GM18870 (cell line): ENCODE measurements around the gene EPHA7.

Experiments used
- ATAC-seq: cut with Tn5 transposase; IDR thresholded peaks from one replicate; pipeline ENCODE4 v1.9.1; 2021; ENCODE audit warnings: moderate library complexity; ENCODE audit not compliant: unreplicated experiment

EPHA7 gene

DNA sequence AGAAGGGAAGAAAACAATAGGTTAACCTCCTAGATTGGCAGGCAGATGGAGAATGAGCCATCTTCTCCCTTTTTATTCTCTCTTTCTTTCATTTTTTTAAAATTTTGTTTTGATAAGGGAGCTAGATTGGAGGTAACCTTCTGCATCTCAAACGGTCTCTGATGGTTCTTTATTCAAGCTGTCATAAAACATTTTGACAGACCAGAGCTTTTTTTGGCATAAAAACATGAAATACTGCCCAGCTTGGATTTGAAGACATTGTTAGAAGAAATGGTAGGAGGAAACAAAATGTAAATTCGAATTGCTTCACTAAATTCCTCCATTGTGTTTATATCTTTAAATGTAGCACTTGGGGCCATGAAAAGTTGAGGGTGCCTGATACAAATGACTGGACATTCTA, 158.5 kb downstream of the EPHA7 start:
- no peak for ATAC-seq

- no peak for ATAC-seq
Measured at GRCh38 chr6:93259332-93259731, 160.0 kb downstream of the EPHA7 start.

- no peak for ATAC-seq
Measured at GRCh38 chr6:93252930-93253329, 166.4 kb downstream of the EPHA7 start.

DNA sequence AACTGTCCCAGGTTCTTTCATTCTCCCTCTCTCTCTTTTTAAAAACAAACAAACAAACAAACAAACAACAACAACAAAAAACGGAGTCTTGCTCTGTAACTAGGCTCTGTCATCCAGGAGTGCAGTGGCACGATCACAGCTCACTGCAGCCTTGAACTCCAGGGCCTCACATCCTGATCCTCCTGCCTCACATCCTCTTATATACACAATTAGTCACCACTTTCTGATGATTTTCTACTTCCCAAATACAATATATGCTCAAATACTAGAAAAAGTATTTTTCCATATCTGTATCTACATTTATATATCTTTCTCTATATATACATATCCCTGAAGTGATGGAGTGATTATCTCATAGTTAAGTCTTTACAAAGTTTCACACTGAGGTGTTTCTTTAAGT, 170.7 kb downstream of the EPHA7 start:
- ATAC-seq, result no peak

- no peak for ATAC-seq
Measured at GRCh38 chr6:93243231-93243778, 176.1 kb downstream of the EPHA7 start.

- ATAC-seq, result no peak
Measured at GRCh38 chr6:93242049-93242448, 177.3 kb downstream of the EPHA7 start.

DNA sequence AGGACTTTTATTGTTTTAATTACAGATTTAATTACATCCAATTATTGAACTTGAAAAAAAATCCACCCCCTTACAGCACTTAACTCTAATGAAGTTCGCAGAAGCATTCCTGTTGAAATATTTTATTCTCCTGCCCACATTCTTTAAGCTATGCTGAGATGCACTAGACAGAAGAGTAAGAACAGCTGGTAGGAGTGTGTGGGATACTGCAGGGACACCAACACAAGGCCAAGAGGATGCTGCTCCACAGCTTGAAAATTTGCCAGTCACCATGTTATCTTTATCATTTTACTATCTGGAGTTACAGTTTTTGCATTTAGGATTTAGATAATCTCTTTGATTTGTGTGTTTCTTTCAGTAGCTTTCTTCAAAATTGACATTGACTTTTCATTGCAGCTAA, 180.7 kb downstream of the EPHA7 start:
- ATAC-seq, result no peak

DNA sequence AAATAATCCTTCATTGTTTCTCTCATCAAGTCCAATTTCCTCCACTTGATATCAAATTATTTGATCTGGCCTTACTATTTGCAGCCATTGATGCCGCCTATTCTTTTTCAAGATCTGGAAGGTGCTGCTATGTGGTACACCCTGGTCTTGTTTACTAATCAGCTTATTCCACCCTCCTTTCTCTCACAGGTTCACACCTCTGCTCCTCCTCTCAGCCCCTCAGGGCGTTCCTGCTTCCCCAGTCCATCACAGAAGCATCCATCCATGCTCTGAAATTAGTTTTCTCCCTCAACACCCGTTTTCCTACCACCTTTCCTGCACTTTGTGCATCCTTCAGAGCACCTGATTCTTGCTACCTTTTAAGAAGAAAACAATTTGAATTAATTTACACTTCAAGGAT, 183.6 kb downstream of the EPHA7 start:
- ATAC-seq, result no peak

DNA sequence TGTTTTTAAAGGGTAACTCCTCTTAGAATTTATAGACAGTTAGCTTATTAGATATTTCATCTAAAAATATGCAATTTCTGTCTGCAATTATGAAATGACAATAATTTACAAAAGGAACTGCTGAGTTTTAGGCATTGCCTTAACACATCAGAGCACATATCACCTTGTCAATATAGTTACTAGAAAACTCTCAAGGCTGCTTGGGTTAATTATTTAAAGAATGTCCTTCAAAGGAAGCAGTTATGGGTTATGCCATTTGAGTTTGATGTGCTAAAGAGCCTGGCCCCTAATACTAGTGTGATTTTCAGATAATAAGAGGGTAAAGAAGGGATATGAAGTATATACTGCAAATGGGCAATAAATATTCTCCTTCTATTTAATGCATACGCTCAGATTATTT, 192.5 kb downstream of the EPHA7 start:
- ATAC-seq, result no peak

- no peak for ATAC-seq
Measured at GRCh38 chr6:93222071-93222851, 197.1 kb downstream of the EPHA7 start.

- ATAC-seq, result no peak
Measured at GRCh38 chr6:93219447-93219846, 199.9 kb downstream of the EPHA7 start.

DNA sequence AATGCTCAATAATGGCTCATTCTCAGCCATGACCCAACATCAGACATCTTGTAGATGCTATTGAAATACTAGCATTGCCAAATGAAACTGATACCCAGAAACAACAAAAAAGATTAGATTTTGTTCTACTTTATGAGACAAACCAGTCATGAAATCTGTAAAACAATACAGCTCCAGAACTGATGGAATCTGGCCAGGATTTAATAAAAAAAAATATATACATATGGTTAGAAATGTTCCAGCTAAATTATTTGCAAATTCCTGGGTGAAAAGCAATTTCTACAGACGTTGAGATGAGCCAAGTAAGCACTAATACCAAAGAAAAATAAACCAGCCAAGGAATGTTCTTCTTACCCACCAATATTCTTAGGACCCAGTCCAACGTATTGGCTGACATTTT, 201.3 kb downstream of the EPHA7 start:
- ATAC-seq, result no peak

- ATAC-seq, result no peak
Measured at GRCh38 chr6:93213028-93213427, 206.3 kb downstream of the EPHA7 start.

DNA sequence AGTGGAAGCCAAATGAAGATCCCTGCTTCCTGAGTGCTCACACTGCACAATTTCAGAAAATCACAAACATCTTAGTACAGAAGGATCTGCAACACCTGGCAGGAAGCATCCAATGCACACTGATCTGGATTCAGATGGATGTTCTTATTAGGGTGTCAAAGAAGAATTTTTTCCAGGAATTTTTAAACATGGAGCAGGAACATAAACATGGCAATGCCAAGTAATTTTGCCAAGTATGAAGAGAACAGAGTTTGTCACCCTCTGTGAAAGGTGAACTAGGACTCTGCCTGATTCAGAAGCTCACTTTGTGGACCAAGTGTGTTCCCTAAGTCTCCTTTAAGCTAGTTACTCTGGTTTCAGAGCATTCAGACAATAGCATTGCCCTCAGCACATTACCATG, 208.5 kb downstream of the EPHA7 start:
- ATAC-seq, result no peak

DNA sequence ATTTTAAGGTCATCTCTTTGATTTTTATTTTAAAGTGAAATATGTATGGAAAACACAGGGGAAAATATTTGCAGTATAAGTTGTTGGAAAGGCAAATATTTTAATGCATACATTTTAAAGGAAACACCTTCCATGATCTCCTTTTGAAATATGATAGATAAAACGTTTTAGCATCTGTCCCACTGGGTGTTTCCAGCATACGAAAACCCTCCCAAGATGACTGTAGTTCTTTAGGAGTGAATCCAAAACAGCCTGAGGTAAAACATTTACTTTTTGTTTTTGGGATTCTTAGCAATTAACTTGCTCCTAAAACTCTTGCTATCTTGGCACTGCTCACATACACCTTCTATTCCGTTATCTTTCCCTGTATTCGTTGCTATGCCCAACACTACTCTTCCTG, 210.0 kb downstream of the EPHA7 start:
- ATAC-seq, result no peak

- no peak for ATAC-seq
Measured at GRCh38 chr6:93196406-93196970, 222.9 kb downstream of the EPHA7 start.

DNA sequence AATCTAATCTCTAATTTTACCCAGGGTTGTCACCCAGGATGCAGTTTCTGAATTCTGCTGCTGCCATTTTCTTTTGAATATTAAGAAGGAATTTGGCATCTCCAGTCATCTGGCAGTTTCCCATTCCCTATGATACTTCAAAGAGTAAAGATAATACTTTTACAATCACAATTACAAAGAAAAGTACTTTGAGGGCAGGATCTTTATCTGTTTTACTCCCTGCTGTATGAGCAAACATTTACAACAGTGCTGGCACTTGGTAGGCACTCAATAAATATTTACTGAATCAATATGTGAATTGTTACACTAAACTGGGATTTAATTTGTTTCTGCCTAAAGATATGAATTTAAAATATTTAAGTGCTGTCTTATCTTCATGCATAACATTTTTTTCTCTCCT, 224.9 kb downstream of the EPHA7 start:
- ATAC-seq, result no peak

- ATAC-seq, result no peak
Measured at GRCh38 chr6:93193868-93194267, 225.5 kb downstream of the EPHA7 start.
